Eye (tissue), 1 donor: ENCODE measurements around the gene CLEC2L.

ENCODE experiments used
- DNase-seq: peaks from one replicate; pipeline ENCODE4 v3.0.0-alpha.2; 2015

The CLEC2L gene

GRCh38 chr7:139523199-139523941 lies at the start of gene CLEC2L:
CLEC2L (plus strand) TSS chr7:139523685; CDS start chr7:139523928, 243 bp downstream.
- DNase-seq = peak; percentile 66

- no peak for DNase-seq
These were observed 47.3 kb upstream of the CLEC2L start for GRCh38 chr7:139476139-139476538.

- DNase-seq = no peak
These were observed 46.6 kb upstream of the CLEC2L start for GRCh38 chr7:139476891-139477290.

- no peak for DNase-seq
These were observed 43.9 kb upstream of the CLEC2L start for GRCh38 chr7:139479620-139480019.

- no peak for DNase-seq
These were observed 42.1 kb upstream of the CLEC2L start for GRCh38 chr7:139481364-139481763.

- no peak for DNase-seq
These were observed 41.4 kb upstream of the CLEC2L start for GRCh38 chr7:139482122-139482521.

GRCh38 chr7:139482662-139483466 lies 40.6 kb upstream of the CLEC2L start:
- peak; percentile 61 for DNase-seq

GRCh38 chr7:139487366-139488080 lies 36.0 kb upstream of the CLEC2L start:
- no peak for DNase-seq

- peak; percentile 43 for DNase-seq
These were observed 34.7 kb upstream of the CLEC2L start for GRCh38 chr7:139488810-139489209.

GRCh38 chr7:139490130-139490529 lies 33.4 kb upstream of the CLEC2L start:
- no peak for DNase-seq

- no peak for DNase-seq
These were observed 31.2 kb upstream of the CLEC2L start for GRCh38 chr7:139492293-139492692.

- DNase-seq = peak; percentile 64
These were observed 28.5 kb upstream of the CLEC2L start for GRCh38 chr7:139494835-139495579.

GRCh38 chr7:139495580-139496125 lies 27.8 kb upstream of the CLEC2L start:
- DNase-seq = no peak

GRCh38 chr7:139496528-139496927 lies 27.0 kb upstream of the CLEC2L start:
- DNase-seq = no peak

- DNase-seq = no peak
These were observed 22.7 kb upstream of the CLEC2L start for GRCh38 chr7:139500770-139501138.

GRCh38 chr7:139502226-139502625 lies 21.3 kb upstream of the CLEC2L start:
- DNase-seq = no peak

- DNase-seq = no peak
These were observed 17.9 kb upstream of the CLEC2L start for GRCh38 chr7:139505563-139505962.

GRCh38 chr7:139509535-139509934 lies 13.9 kb upstream of the CLEC2L start:
- no peak for DNase-seq

- no peak for DNase-seq
These were observed 12.2 kb upstream of the CLEC2L start for GRCh38 chr7:139511315-139511714.

GRCh38 chr7:139515266-139515665 lies 8.2 kb upstream of the CLEC2L start:
- DNase-seq = no peak

GRCh38 chr7:139521439-139521838 lies 2.0 kb upstream of the CLEC2L start:
- no peak for DNase-seq

GRCh38 chr7:139522830-139523198 lies 671 bp upstream of the CLEC2L start:
- no peak for DNase-seq
